MCF 10A (cell line): ENCODE data around the gene NLRC5. TPM values are rescaled to one million over a fixed set of nuclear protein-coding genes. Genes with fewer than 3 reads are reported as not detected.

Source experiments
- BruUV-seq: library from RNA; stranded (reverse); fragments of 400-500 nt; replicated peaks from 2 replicates; lab custom pipeline; 2021; lab: Mats Ljungman, UMichigan
- CTCF ChIA-PET: fragments of 300-600 bp; sonication (Branson Sonifier 250); formaldehyde crosslinking; extraction: SDS; loops from one replicate; lab custom pipeline; 2021; ENCODE audit warnings: antibody characterized with exemption, inconsistent platforms; lab: Yijun Ruan, JAX
- POLR2A ChIA-PET: fragments of 300-600, 350-650 bp; sonication (Branson Sonifier 250); formaldehyde crosslinking; extraction: SDS; loops from one replicate; lab custom pipeline; 2020; ENCODE audit warnings: antibody characterized with exemption, inconsistent platforms; lab: Yijun Ruan, JAX
- DNase-seq: peaks from one replicate; pipeline ENCODE4 v3.0.0-alpha.2; 2018; ENCODE audit not compliant: unreplicated experiment
- H3K27ac Mint-ChIP-seq: one replicate; pipeline ENCODE4 v1.8.0; 2022; ENCODE audit warnings: mild to moderate bottlenecking, low read depth, mixed read lengths; ENCODE audit not compliant: unreplicated experiment
- H3K27me3 Mint-ChIP-seq: one replicate; pipeline ENCODE4 v1.8.0; 2022; ENCODE audit warnings: mixed read lengths; ENCODE audit not compliant: insufficient read depth, unreplicated experiment
- H3K36me3 Mint-ChIP-seq: one replicate; pipeline ENCODE4 v1.8.0; 2022; ENCODE audit warnings: mild to moderate bottlenecking, moderate library complexity, mixed read lengths; ENCODE audit not compliant: insufficient read depth, unreplicated experiment
- H3K4me1 Mint-ChIP-seq: one replicate; pipeline ENCODE4 v1.8.0; 2022; ENCODE audit warnings: mixed read lengths; ENCODE audit not compliant: insufficient read depth, unreplicated experiment
- H3K4me3 Mint-ChIP-seq: one replicate; pipeline ENCODE4 v1.8.0; 2022; ENCODE audit warnings: mild to moderate bottlenecking, moderate library complexity, mixed read lengths; ENCODE audit not compliant: unreplicated experiment
- H3K9me3 Mint-ChIP-seq: one replicate; pipeline ENCODE4 v1.8.0; 2022; ENCODE audit warnings: mixed read lengths; ENCODE audit not compliant: unreplicated experiment
- CTCF ChIP-seq: fragments of 200-600 bp; IDR thresholded peaks from one replicate; pipeline ENCODE4 v1.8.0; 2022; ENCODE audit warnings: antibody characterized with exemption, mild to moderate bottlenecking; ENCODE audit not compliant: unreplicated experiment
- intact Hi-C: fragments of 100-400 bp; cut with micrococcal nuclease; formaldehyde crosslinking; loops from 2 replicates; pipeline ENCODE4 v1.14.1; 2022
- total RNA-seq: library from RNA; stranded (reverse); gene quantifications from 2 replicates; pipeline ENCODE4 v1.2.3, GENCODE V29; 2022

Gene NLRC5
- total RNA-seq, 1 experiment from 2014 or later = 8.0 TPM

DNA sequence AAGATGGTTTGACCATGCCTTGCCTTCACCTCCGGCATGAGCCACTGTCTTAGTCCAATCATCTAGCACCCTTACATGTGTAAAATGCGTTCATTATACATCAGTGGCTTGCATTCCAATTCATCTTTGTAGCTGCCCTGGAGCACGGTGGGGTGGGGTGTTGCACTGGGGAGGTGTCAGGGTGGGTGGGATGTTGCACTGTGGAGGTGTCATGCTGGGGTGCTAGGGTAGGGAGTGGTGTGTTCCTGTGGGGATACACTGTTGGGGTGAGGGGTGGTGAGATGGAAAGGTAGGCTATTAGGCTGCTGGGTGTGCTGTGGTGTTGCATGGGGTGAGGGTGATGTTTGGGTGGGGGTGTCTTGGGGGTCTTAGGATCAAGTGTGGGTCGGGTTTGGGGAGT is 47.0 kb downstream of the NLRC5 start:
- H3K4me1 Mint-ChIP-seq = no peaks in the 10 kb centered on the region
- H3K4me3 Mint-ChIP-seq = no peak overlapping the region
- no peaks in the 10 kb centered on the region for H3K27me3 Mint-ChIP-seq
- H3K36me3 Mint-ChIP-seq = no peaks in the 10 kb centered on the region
- H3K27ac Mint-ChIP-seq = no peak overlapping the region
- CTCF ChIA-PET = interaction anchor here (0.6 kb wide), 1 partner anchor 302 kb away, joined by 3 read pairs; no protein-coding TSS in a partner anchor
- DNase-seq = no peak
- POLR2A ChIA-PET = interaction anchor here (1.5 kb wide), 1 partner anchor 9 kb away, joined by 5 read pairs; no protein-coding TSS in a partner anchor
- TF ChIP-seq CTCF = no peak
- intact Hi-C loops = no loop called here
- peaks cover 7% of the 10 kb centered on the region for H3K9me3 Mint-ChIP-seq
- no TSS peak for BruUV-seq

GRCh38 chr16:57036945-57037344 is 47.6 kb downstream of the NLRC5 start:
- TF ChIP-seq CTCF = no peak
- Mint-ChIP-seq H3K27me3 (no peaks in the 10 kb centered on the region), H3K4me3 (no peak overlapping the region), H3K27ac (no peak overlapping the region), H3K4me1 (no peaks in the 10 kb centered on the region), H3K36me3 (no peaks in the 10 kb centered on the region), H3K9me3 (peaks cover 8% of the 10 kb centered on the region)
- ChIA-PET POLR2A (interaction anchor here (1.5 kb wide), 1 partner anchor 9 kb away, joined by 5 read pairs; no protein-coding TSS in a partner anchor), CTCF (interaction anchor here (0.6 kb wide), 1 partner anchor 302 kb away, joined by 3 read pairs; no protein-coding TSS in a partner anchor)
- no TSS peak for BruUV-seq
- intact Hi-C loops = no loop called here
- no peak for DNase-seq

- H3K9me3 Mint-ChIP-seq = peaks cover 8% of the 10 kb centered on the region
- no peak for DNase-seq
- no peak overlapping the region for H3K4me3 Mint-ChIP-seq
- no peaks in the 10 kb centered on the region for H3K36me3 Mint-ChIP-seq
- no peak overlapping the region for H3K27ac Mint-ChIP-seq
- H3K27me3 Mint-ChIP-seq = no peaks in the 10 kb centered on the region
- H3K4me1 Mint-ChIP-seq = no peaks in the 10 kb centered on the region
- intact Hi-C loops = no loop called here
- ChIA-PET POLR2A (no interaction called here), CTCF (no interaction called here)
- no peak for TF ChIP-seq CTCF
- no TSS peak for BruUV-seq
Measured at GRCh38 chr16:57038166-57038565, 48.8 kb downstream of the NLRC5 start.

DNA sequence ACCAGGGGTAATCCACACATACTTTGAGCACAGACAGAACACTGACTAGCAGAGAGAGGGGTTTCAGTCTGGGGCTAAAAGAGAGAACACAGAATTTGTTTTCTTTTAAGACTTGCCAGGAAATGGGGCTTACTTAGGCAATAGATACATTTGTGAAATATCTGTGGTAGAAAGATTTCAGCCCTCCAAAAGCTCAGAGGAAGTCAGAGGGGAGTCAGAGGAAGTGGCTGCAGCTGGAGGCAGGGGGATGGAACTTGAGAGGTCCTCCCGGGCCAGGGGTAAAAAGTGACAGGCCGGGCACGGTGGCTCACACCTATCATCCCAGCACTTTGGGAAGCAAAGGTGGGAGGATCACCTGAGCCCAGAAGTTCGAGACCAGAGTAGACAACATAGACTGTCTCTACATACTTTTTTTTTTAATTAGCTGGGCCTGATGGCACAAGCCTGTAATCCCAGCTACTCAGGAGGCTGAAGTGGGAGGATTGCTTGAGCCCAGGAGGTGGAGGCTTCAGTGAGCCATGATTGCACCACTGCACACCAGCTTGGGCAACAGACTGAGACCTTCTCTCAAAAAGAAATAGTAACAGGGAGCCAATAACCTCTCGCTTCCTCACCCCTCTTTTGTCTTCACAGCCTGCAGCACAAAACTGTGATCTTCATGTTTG is 49.9 kb downstream of the NLRC5 start:
- CTCF ChIA-PET = interaction anchor here (0.5 kb wide), 1 partner anchor 130 kb away, joined by 3 read pairs; no protein-coding TSS in a partner anchor
- no TSS peak for BruUV-seq
- TF ChIP-seq CTCF = no peak
- H3K9me3 Mint-ChIP-seq = peaks cover 8% of the 10 kb centered on the region
- no peak overlapping the region for H3K4me3 Mint-ChIP-seq
- intact Hi-C loops = no loop called here
- H3K27ac Mint-ChIP-seq = no peak overlapping the region
- no peaks in the 10 kb centered on the region for H3K4me1 Mint-ChIP-seq
- no peaks in the 10 kb centered on the region for H3K27me3 Mint-ChIP-seq
- POLR2A ChIA-PET = no interaction called here
- DNase-seq = no peak
- no peaks in the 10 kb centered on the region for H3K36me3 Mint-ChIP-seq
